GM12878 (cell line): Measurements from ENCODE around the gene APBB3. TPM values are rescaled to one million over a fixed set of nuclear protein-coding genes. Genes with fewer than 3 reads are reported as not detected.

Experiments
- ASH2L ChIP-seq: fragments of 300-600, 200-600 bp; sonication (generic); IDR thresholded peaks from 2 replicates; pipeline ENCODE4 v1.6.1; 2017; ENCODE audit warnings: low read depth, mild to moderate bottlenecking, borderline replicate concordance
- CBFB ChIP-seq: IDR thresholded peaks from 2 replicates; pipeline ENCODE4 v1.6.1; 2016; ENCODE audit warnings: antibody characterized with exemption, low read depth
- CBX5 ChIP-seq: sonication (generic); IDR thresholded peaks from 2 replicates; pipeline ENCODE4 v1.6.1; 2016; ENCODE audit warnings: low read depth, moderate library complexity, mild to moderate bottlenecking, inconsistent platforms
- EED ChIP-seq: sonication (generic); IDR thresholded peaks from 2 replicates; pipeline ENCODE4 v1.6.1; 2016; ENCODE audit warnings: antibody characterized with exemption, low read depth
- EP300 ChIP-seq, 2 experiments: fragments of 150-350 bp in 1 of 2; IDR thresholded peaks; 2 replicates each; pipeline ENCODE4 v1.6.1; 2011 to 2012; ENCODE audit warnings: low read depth in 2 of 2, low read length in 2 of 2, borderline replicate concordance in 1 of 2, improper control_type of control experiment in 1 of 2, inconsistent platforms in 1 of 2; ENCODE audit not compliant: control insufficient read depth in 1 of 2
- LARP7 ChIP-seq: fragments of 450-650 bp; IDR thresholded peaks from 2 replicates; pipeline ENCODE4 v1.6.1; 2017; ENCODE audit warnings: mild to moderate bottlenecking
- PAX8 ChIP-seq: fragments of 450-650 bp; IDR thresholded peaks from 2 replicates; pipeline ENCODE4 v1.6.1; 2017; ENCODE audit warnings: mild to moderate bottlenecking, moderate library complexity
- PRDM15 ChIP-seq: fragments of 450-650 bp; formaldehyde crosslinking; IDR thresholded peaks from 2 replicates; pipeline ENCODE4 v1.4.0; 2020; ENCODE audit warnings: mild to moderate bottlenecking, moderate library complexity
- TAF1 ChIP-seq: IDR thresholded peaks from 2 replicates; pipeline ENCODE4 v1.6.1; 2011; ENCODE audit warnings: mild to moderate bottlenecking, low read depth, low read length, borderline replicate concordance
- TBL1XR1 ChIP-seq: IDR thresholded peaks from 2 replicates; pipeline ENCODE4 v1.6.1; 2012; ENCODE audit warnings: low read depth, low read length, improper control_type of control experiment
- YBX1 ChIP-seq: fragments of 450-650 bp; IDR thresholded peaks from 2 replicates; pipeline ENCODE4 v1.6.1; 2016; ENCODE audit warnings: antibody characterized with exemption
- ZBTB11 ChIP-seq: fragments of 450-650 bp; formaldehyde crosslinking; IDR thresholded peaks from 2 replicates; pipeline ENCODE4 v1.5.0; 2022; ENCODE audit warnings: mild to moderate bottlenecking, missing genetic modification characterization
- ZBTB40 ChIP-seq: fragments of 450-650 bp; IDR thresholded peaks from 2 replicates; pipeline ENCODE4 v1.6.1; 2016; ENCODE audit warnings: mild to moderate bottlenecking, moderate library complexity, borderline replicate concordance
- ZNF217 ChIP-seq: fragments of 450-650 bp; IDR thresholded peaks from 2 replicates; pipeline ENCODE4 v1.6.1; 2017; ENCODE audit warnings: antibody characterized with exemption, mild to moderate bottlenecking
- polyA plus RNA-seq, 11 experiments: library from polyadenylated mRNA; depleted of rRNA in 4 of 11; unstranded in 6 of 11; stranded (reverse) in 5 of 11; fragments of >200 nt; fragmentation: Nextera tagmentation in 4 of 11; fragmentation: Illumina TruSeq in 1 of 11; extraction: Ambion mirVana in 4 of 11; extraction: Trizol in 1 of 11; gene quantifications; 1 replicate in 1 of 11; 2 replicates in 10 of 11; pipeline versions ENCODE4 v1.2.1 to v1.2.3, GENCODE V29; 2011 to 2016; ENCODE audit warnings: inconsistent platforms in 2 of 11, missing spikeins in 2 of 11, low read depth in 1 of 11
- total RNA-seq, 4 experiments: library from RNA; depleted of rRNA in 3 of 4; stranded (reverse); fragments of >200 nt in 3 of 4; fragmentation: Illumina TruSeq in 1 of 4; extraction: Trizol in 1 of 4; gene quantifications; 2 replicates each; pipeline versions ENCODE4 v1.2.1 to v1.2.3, GENCODE V29; 2013 to 2021
- TF ChIP-seq, protein P1 (sequence below): fragments of 450-650 bp; IDR thresholded peaks from 2 replicates; pipeline ENCODE4 v1.6.1; 2017; ENCODE audit warnings: low read depth, mild to moderate bottlenecking, moderate library complexity

The APBB3 gene
- total and polyA plus RNA-seq, 10 of the 15 experiments (the other 5 are each of a cell fraction or from before 2014, with no cell fraction given): 0.35 to 33.3 (median 14.3) TPM

DNA sequence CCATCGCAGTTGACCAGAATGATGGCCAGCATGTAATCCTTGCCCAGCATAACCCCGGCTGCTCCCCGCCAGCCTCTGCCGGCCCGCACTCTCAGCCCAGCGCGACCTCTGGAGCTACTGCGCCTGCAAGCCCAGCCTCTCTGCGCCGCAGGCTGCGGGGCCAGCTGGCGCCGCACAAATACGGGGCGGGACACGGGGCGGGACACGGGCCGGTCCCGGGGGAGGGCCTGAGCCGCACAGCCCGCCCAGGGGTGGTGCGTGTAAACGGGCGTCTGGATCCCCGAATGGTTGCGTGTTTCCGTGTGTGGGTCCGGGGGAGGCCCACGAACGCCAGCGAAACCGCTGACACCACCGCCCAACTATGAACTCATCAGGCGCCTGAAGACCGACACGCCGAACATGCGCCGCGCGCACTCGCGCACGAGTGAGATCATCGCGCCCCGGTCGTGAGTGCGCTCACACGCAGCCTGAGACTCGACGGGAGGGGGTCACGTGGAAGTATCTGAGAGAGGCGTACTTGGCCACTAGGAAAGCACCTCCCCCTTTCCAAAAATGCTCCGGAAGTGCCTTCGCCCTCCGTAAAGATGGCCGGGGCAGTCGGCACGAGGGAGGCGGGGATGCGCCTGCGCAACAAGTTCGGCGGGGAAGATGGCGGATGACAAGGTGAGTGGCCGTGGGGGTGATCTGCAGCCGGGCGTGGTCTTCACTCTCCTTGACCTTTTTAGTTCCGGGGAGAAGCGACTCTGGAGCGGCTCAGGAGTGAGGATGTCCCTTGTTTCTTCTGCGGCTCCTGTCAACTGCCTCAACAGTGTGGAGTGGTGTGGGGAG, at the start of gene APBB3, which contains the start of gene SLC35A4 (continued):
- TF ChIP-seq EP300 (IDR thresholded peaks at IDR 0.05; ENCODE audit: borderline replicate concordance in 1 of 2, control insufficient read depth in 1 of 2, low read depth in 2 of 2, low read length in 2 of 2): no peak
- TF ChIP-seq PRDM15: no peak
- no peak for TF ChIP-seq TBL1XR1
- TF ChIP-seq ZNF217: no peak
- no peak for TF ChIP-seq ZBTB11 (CRISPR knock-in tag)
- no peak for TF ChIP-seq YBX1
- no peak for TF ChIP-seq CBX5
- no peak for TF ChIP-seq PAX8
- peak; percentile 75 for TF ChIP-seq CBFB
- no peak for TF ChIP-seq ASH2L
- TF ChIP-seq EED: peak; percentile 41
- TF ChIP-seq, protein P1, sequence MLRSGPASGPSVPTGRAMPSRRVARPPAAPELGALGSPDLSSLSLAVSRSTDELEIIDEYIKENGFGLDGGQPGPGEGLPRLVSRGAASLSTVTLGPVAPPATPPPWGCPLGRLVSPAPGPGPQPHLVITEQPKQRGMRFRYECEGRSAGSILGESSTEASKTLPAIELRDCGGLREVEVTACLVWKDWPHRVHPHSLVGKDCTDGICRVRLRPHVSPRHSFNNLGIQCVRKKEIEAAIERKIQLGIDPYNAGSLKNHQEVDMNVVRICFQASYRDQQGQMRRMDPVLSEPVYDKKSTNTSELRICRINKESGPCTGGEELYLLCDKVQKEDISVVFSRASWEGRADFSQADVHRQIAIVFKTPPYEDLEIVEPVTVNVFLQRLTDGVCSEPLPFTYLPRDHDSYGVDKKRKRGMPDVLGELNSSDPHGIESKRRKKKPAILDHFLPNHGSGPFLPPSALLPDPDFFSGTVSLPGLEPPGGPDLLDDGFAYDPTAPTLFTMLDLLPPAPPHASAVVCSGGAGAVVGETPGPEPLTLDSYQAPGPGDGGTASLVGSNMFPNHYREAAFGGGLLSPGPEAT: peak; percentile 85
- peak; percentile 90; the same call in 1 of the 2 replicates for TF ChIP-seq TAF1
- peak; percentile 26; the same call in 1 of the 2 replicates for TF ChIP-seq LARP7
- TF ChIP-seq ZBTB40: peak; percentile 78; the same call in 1 of the 2 replicates
